Sigmoid colon (tissue), 4 donors: Measurements from ENCODE around the gene ATG2A.

ENCODE experiments used
- EP300 ChIP-seq, 4 donors: sonication (generic); formaldehyde crosslinking; IDR thresholded peaks; one replicate each; pipeline ENCODE4 v1.6.1; 2017; ENCODE audit warnings: antibody characterized with exemption in 4 of 4
- POLR2A ChIP-seq, 2 donors: fragments of 450-650 bp; IDR thresholded peaks; one replicate each; pipeline ENCODE4 v1.6.1; 2016; ENCODE audit warnings: antibody characterized with exemption in 2 of 2, mild to moderate bottlenecking in 2 of 2, moderate library complexity in 2 of 2
- POLR2AphosphoS5 ChIP-seq, 4 donors: sonication (generic); formaldehyde crosslinking; IDR thresholded peaks; one replicate each; pipeline ENCODE4 v1.6.1; 2017; ENCODE audit warnings: antibody characterized with exemption in 4 of 4
- TF ChIP-seq, protein P1 (sequence below), 4 experiments: fragments of 450-650 bp in 3 of 4; fragments of 200-600 bp in 1 of 4; IDR thresholded peaks; one replicate each; pipeline ENCODE4 v1.5.1; 2016 to 2019; ENCODE audit warnings: antibody characterized with exemption in 4 of 4, mild to moderate bottlenecking in 3 of 4, moderate library complexity in 2 of 4

DNA sequence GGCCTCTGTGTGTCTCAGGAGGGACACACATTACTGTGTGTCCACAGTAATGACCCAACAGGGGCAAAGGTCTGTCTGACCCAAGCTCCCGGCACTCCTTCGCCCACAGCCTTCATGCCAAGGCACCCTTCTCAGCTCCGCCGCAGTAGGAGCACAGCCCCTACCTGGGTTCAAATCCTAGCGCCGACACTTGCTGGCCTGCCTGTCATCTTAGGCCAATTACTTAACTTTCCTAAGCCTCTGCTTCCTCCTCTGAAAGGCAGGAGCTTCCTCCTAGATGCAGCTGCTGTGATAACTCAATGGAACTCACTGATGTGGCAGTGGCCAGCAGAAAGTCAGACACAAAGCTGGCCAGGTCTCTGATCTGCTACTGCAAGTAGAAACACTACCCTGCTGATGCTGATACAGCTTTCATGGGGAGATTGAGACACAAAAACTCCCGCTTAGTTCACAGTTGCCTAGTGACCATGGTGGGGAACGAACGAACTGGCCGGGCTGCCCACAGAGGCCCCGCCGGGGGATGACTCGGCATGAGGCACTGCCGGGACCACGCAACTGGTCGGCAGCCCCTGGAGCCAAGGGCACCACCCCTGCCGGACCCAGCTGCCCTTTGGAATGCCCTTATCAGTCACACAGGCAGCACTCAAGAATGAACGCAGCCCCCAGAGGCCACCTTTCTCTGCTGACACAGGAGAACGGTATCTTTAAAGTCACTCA lies 46.7 kb downstream of the ATG2A start:
- TF ChIP-seq, protein P1, sequence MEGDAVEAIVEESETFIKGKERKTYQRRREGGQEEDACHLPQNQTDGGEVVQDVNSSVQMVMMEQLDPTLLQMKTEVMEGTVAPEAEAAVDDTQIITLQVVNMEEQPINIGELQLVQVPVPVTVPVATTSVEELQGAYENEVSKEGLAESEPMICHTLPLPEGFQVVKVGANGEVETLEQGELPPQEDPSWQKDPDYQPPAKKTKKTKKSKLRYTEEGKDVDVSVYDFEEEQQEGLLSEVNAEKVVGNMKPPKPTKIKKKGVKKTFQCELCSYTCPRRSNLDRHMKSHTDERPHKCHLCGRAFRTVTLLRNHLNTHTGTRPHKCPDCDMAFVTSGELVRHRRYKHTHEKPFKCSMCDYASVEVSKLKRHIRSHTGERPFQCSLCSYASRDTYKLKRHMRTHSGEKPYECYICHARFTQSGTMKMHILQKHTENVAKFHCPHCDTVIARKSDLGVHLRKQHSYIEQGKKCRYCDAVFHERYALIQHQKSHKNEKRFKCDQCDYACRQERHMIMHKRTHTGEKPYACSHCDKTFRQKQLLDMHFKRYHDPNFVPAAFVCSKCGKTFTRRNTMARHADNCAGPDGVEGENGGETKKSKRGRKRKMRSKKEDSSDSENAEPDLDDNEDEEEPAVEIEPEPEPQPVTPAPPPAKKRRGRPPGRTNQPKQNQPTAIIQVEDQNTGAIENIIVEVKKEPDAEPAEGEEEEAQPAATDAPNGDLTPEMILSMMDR (IDR thresholded peaks at IDR 0.05): no peak
- TF ChIP-seq POLR2A (IDR thresholded peaks at IDR 0.05): no peak
- no peak for TF ChIP-seq POLR2AphosphoS5 (IDR thresholded peaks at IDR 0.05)
- TF ChIP-seq EP300 (IDR thresholded peaks at IDR 0.05): no peak
